HepG2 (cell line): ENCODE data around the gene ELMOD3. TPM values are rescaled to one million over a fixed set of nuclear protein-coding genes. Genes with fewer than 3 reads are reported as not detected.

ENCODE experiments used
- AKAP8 ChIP-seq: sonication (generic); formaldehyde crosslinking; IDR thresholded peaks from 2 replicates; pipeline ENCODE4 v1.5.1; 2020; ENCODE audit warnings: mild to moderate bottlenecking, missing genetic modification reagents
- CBX5 ChIP-seq: sonication (generic); formaldehyde crosslinking; IDR thresholded peaks from 2 replicates; pipeline ENCODE4 v1.4.0; 2020; ENCODE audit warnings: missing genetic modification reagents, borderline replicate concordance
- ETV5 ChIP-seq: IDR thresholded peaks from 2 replicates; pipeline ENCODE4 v1.6.1; 2018; ENCODE audit warnings: missing biosample characterization, missing genetic modification reagents, inconsistent platforms, borderline replicate concordance
- FOXK2 ChIP-seq: fragments of 450-650 bp; IDR thresholded peaks from 2 replicates; pipeline ENCODE4 v1.6.1; 2016
- GABPA ChIP-seq, 2 experiments: IDR thresholded peaks; 2 replicates each; pipeline ENCODE4 v1.6.1; 2011 to 2016; ENCODE audit warnings: low read depth in 2 of 2, low read length in 1 of 2, missing biosample characterization in 1 of 2, missing genetic modification characterization in 1 of 2
- HDAC6 ChIP-seq: fragments of 200-600 bp; sonication (generic); IDR thresholded peaks from 2 replicates; pipeline ENCODE4 v1.7.0; 2017; ENCODE audit warnings: mild to moderate bottlenecking, antibody characterized with exemption, low read length, low read depth
- HNRNPL ChIP-seq: fragments of 200-400 bp; formaldehyde crosslinking; IDR thresholded peaks from 2 replicates; pipeline ENCODE4 v1.6.1; 2017; ENCODE audit warnings: mild to moderate bottlenecking, low read depth, low read length
- JUNB ChIP-seq: sonication (generic); formaldehyde crosslinking; IDR thresholded peaks from 2 replicates; pipeline ENCODE4 v1.8.0; 2022; ENCODE audit warnings: missing genetic modification reagents, mild to moderate bottlenecking, borderline replicate concordance
- KMT2B ChIP-seq: IDR thresholded peaks from 2 replicates; pipeline ENCODE4 v1.6.1; 2016; ENCODE audit warnings: missing genetic modification reagents, missing compliant biosample characterization
- NFYC ChIP-seq: IDR thresholded peaks from 2 replicates; pipeline ENCODE4 v1.6.1; 2016; ENCODE audit warnings: missing genetic modification reagents, missing compliant biosample characterization
- RFX5 ChIP-seq: IDR thresholded peaks from 2 replicates; pipeline ENCODE4 v1.6.1; 2011; ENCODE audit warnings: low read depth, low read length, improper control_type of control experiment
- SAP130 ChIP-seq: IDR thresholded peaks from 2 replicates; pipeline ENCODE4 v1.6.1; 2016; ENCODE audit warnings: low read depth
- SOX6 ChIP-seq, 2 experiments: fragments of 450-650 bp in 1 of 2; sonication (generic) in 1 of 2; formaldehyde crosslinking in 1 of 2; IDR thresholded peaks; 2 replicates each; pipeline versions ENCODE4 v1.4.0 to v1.6.1; 2017 to 2020; ENCODE audit warnings: antibody characterized with exemption in 1 of 2, mild to moderate bottlenecking in 1 of 2, missing genetic modification reagents in 1 of 2
- SRSF4 ChIP-seq: fragments of 200-400 bp; formaldehyde crosslinking; IDR thresholded peaks from one replicate; pipeline ENCODE4 v1.6.1; 2018; ENCODE audit warnings: mild to moderate bottlenecking, low read depth, low read length, moderate library complexity; ENCODE audit not compliant: poor library complexity, severe bottlenecking
- TGIF2 ChIP-seq: IDR thresholded peaks from 2 replicates; pipeline ENCODE4 v1.6.1; 2016; ENCODE audit warnings: control low read depth, missing compliant biosample characterization
- U2AF2 ChIP-seq: fragments of 200-400 bp; formaldehyde crosslinking; IDR thresholded peaks from 2 replicates; pipeline ENCODE4 v1.6.1; 2017; ENCODE audit warnings: low read depth, mild to moderate bottlenecking, low read length
- ZFP82 ChIP-seq: sonication (generic); formaldehyde crosslinking; IDR thresholded peaks from 2 replicates; pipeline ENCODE4 v1.5.1; 2020; ENCODE audit warnings: mild to moderate bottlenecking, missing genetic modification reagents, borderline replicate concordance
- ZNF282 ChIP-seq: fragments of 450-650 bp; IDR thresholded peaks from 2 replicates; pipeline ENCODE4 v1.6.1; 2018; ENCODE audit not compliant: partially characterized antibody
- ZNF549 ChIP-seq: sonication (generic); formaldehyde crosslinking; IDR thresholded peaks from 2 replicates; pipeline ENCODE4 v1.5.0; 2020; ENCODE audit warnings: missing genetic modification reagents
- ZNF567 ChIP-seq: sonication (generic); formaldehyde crosslinking; IDR thresholded peaks from 2 replicates; pipeline ENCODE4 v1.8.1; 2023; ENCODE audit warnings: mild to moderate bottlenecking, missing genetic modification reagents, borderline replicate concordance
- ZNF619 ChIP-seq: sonication (generic); formaldehyde crosslinking; IDR thresholded peaks from 2 replicates; pipeline ENCODE4 v1.4.0; 2020; ENCODE audit warnings: mild to moderate bottlenecking, missing genetic modification reagents
- ZNF749 ChIP-seq: sonication (generic); formaldehyde crosslinking; IDR thresholded peaks from 2 replicates; pipeline ENCODE4 v1.8.0; 2022; ENCODE audit warnings: mild to moderate bottlenecking, missing genetic modification reagents, moderate library complexity, borderline replicate concordance
- ZNF816 ChIP-seq: sonication (generic); formaldehyde crosslinking; IDR thresholded peaks from 2 replicates; pipeline ENCODE4 v1.8.0; 2022; ENCODE audit warnings: missing genetic modification reagents, mild to moderate bottlenecking, borderline replicate concordance
- polyA plus RNA-seq, 8 experiments: library from polyadenylated mRNA; depleted of rRNA in 3 of 8; stranded (reverse) in 7 of 8; unstranded in 1 of 8; fragments of >200 nt; fragmentation: Illumina TruSeq in 4 of 8; extraction: Trizol in 4 of 8; gene quantifications; 2 replicates each; pipeline versions ENCODE4 v1.2.1 to v1.2.3, GENCODE V29; 2011 to 2016; ENCODE audit warnings: low read depth in 4 of 8, missing spikeins in 1 of 8, mixed read lengths in 1 of 8; ENCODE audit not compliant: insufficient read depth in 1 of 8
- total RNA-seq, 5 experiments: library from RNA; depleted of rRNA; stranded (reverse); fragments of >200 nt; fragmentation: Illumina TruSeq; extraction: Trizol; gene quantifications; 2 replicates each; pipeline ENCODE4 v1.2.3, GENCODE V29; 2016; ENCODE audit warnings: low read depth in 1 of 5
- TF ChIP-seq, protein P1 (sequence below): IDR thresholded peaks from 2 replicates; pipeline ENCODE4 v1.6.1; 2016; ENCODE audit warnings: low read depth
- TF ChIP-seq, protein P2 (sequence below): sonication (generic); formaldehyde crosslinking; IDR thresholded peaks from 2 replicates; pipeline ENCODE4 v1.4.0; 2020; ENCODE audit warnings: low read depth, missing genetic modification reagents
- TF ChIP-seq, protein P3 (sequence below): sonication (generic); formaldehyde crosslinking; IDR thresholded peaks from 2 replicates; pipeline ENCODE4 v1.4.0; 2020; ENCODE audit warnings: missing genetic modification reagents

The ELMOD3 gene
- total and polyA plus RNA-seq, 2 of the 13 experiments (the other 11 are each of a cell fraction or from before 2014, with no cell fraction given) = 13.3 to 19.5 TPM

DNA sequence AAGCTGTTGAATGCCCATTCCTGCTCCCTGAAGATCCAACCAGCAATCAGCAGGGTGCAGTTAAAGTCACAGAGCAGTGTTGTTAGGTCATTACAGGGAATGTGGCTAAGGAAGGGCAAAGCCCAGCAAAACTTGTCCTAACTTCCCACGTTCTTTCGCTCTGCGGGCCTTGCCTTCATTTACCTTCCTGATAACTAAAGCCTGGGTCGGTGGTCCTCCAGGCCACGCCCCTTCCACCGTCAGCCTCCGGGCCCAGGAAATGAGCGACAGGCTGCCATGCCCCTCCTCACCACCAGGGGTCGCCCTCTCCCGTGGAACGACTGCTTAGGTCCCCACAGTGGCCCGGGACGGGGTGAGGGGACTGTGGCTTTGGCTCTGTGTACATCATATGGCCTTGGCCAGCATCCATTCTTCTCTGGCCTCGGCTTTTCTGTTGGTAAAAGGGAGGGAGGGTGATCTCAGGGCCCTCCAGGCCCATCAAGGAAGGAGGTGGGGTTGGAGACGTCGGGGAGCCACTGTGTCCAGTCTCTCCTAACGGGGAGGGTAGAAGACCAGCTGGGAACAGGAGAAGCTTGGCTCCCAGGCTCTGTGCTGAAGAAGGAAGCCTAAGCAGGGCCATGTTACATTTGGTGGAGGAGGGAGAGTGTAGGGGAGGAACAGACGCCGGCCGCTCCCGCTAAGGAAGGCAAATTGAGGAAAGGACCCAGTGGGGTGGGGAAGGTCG, 66.1 kb downstream of the ELMOD3 start (continued):
- no peak for TF ChIP-seq TGIF2 (CRISPR knock-in tag)
- no peak for TF ChIP-seq HNRNPL
- no peak for TF ChIP-seq SOX6 (IDR thresholded peaks at IDR 0.05)
- TF ChIP-seq SOX6 (CRISPR knock-in tag; IDR thresholded peaks at IDR 0.05) = no peak; the same call in 1 of the 2 replicates
- TF ChIP-seq ZNF816 = peak; percentile 72; the same call in 1 of the 2 replicates
- TF ChIP-seq NFYC (CRISPR knock-in tag) = 0 out of 2 replicates have a peak, but pooled peaks have one; percentile 32
- TF ChIP-seq GABPA (IDR thresholded peaks at IDR 0.05; ENCODE audit: low read depth, low read length) = no peak
- peak; percentile 3; the same call in 1 of the 2 replicates for TF ChIP-seq GABPA (CRISPR knock-in tag; IDR thresholded peaks at IDR 0.05; ENCODE audit: low read depth)
- TF ChIP-seq SAP130 (CRISPR knock-in tag) = peak; percentile 66
- TF ChIP-seq HDAC6 = no peak
- TF ChIP-seq AKAP8 (CRISPR knock-in tag) = no peak
- TF ChIP-seq U2AF2 = no peak
- TF ChIP-seq ZNF549 (CRISPR knock-in tag) = no peak
- TF ChIP-seq ZNF567 (CRISPR knock-in tag) = 0 out of 2 replicates have a peak, but pooled peaks have one; percentile 18
- no peak for TF ChIP-seq SRSF4
- TF ChIP-seq ZNF282 = no peak
- no peak for TF ChIP-seq KMT2B (CRISPR knock-in tag)
- TF ChIP-seq, protein P1, sequence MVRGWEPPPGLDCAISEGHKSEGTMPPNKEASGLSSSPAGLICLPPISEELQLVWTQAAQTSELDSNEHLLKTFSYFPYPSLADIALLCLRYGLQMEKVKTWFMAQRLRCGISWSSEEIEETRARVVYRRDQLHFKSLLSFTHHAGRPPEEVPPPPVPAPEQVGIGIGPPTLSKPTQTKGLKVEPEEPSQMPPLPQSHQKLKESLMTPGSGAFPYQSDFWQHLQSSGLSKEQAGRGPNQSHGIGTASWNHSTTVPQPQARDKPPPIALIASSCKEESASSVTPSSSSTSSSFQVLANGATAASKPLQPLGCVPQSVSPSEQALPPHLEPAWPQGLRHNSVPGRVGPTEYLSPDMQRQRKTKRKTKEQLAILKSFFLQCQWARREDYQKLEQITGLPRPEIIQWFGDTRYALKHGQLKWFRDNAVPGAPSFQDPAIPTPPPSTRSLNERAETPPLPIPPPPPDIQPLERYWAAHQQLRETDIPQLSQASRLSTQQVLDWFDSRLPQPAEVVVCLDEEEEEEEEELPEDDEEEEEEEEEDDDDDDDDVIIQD (CRISPR knock-in tag) = 0 out of 2 replicates have a peak, but pooled peaks have one; percentile 51
- no peak for TF ChIP-seq ZNF749 (CRISPR knock-in tag)
- TF ChIP-seq JUNB (CRISPR knock-in tag) = no peak
- TF ChIP-seq, protein P2, sequence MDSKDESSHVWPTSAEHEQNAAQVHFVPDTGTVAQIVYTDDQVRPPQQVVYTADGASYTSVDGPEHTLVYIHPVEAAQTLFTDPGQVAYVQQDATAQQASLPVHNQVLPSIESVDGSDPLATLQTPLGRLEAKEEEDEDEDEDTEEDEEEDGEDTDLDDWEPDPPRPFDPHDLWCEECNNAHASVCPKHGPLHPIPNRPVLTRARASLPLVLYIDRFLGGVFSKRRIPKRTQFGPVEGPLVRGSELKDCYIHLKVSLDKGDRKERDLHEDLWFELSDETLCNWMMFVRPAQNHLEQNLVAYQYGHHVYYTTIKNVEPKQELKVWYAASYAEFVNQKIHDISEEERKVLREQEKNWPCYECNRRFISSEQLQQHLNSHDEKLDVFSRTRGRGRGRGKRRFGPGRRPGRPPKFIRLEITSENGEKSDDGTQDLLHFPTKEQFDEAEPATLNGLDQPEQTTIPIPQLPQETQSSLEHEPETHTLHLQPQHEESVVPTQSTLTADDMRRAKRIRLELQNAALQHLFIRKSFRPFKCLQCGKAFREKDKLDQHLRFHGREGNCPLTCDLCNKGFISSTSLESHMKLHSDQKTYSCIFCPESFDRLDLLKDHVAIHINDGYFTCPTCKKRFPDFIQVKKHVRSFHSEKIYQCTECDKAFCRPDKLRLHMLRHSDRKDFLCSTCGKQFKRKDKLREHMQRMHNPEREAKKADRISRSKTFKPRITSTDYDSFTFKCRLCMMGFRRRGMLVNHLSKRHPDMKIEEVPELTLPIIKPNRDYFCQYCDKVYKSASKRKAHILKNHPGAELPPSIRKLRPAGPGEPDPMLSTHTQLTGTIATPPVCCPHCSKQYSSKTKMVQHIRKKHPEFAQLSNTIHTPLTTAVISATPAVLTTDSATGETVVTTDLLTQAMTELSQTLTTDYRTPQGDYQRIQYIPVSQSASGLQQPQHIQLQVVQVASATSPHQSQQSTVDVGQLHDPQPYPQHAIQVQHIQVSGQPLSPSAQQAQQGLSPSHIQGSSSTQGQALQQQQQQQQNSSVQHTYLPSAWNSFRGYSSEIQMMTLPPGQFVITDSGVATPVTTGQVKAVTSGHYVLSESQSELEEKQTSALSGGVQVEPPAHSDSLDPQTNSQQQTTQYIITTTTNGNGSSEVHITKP = peak; percentile 93; the same call in 1 of the 2 replicates
- no peak for TF ChIP-seq FOXK2
- TF ChIP-seq ETV5 (CRISPR knock-in tag) = peak; percentile 86
- no peak for TF ChIP-seq RFX5
- peak; percentile 34; the same call in 1 of the 2 replicates for TF ChIP-seq ZNF619 (CRISPR knock-in tag)
- TF ChIP-seq, protein P3, sequence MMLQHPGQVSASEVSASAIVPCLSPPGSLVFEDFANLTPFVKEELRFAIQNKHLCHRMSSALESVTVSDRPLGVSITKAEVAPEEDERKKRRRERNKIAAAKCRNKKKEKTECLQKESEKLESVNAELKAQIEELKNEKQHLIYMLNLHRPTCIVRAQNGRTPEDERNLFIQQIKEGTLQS (CRISPR knock-in tag) = no peak
- peak; percentile 95 for TF ChIP-seq CBX5 (CRISPR knock-in tag)
- no peak; the same call in none of the 2 replicates for TF ChIP-seq ZFP82 (CRISPR knock-in tag)
